Keratinocyte (primary cell): ENCODE results near the gene SLC39A10.

Source experiments
- CTCF ChIP-seq, 3 experiments: IDR thresholded peaks in 1 of 3; conservative IDR thresholded peaks in 1 of 3; optimal IDR thresholded peaks in 1 of 3; 2 replicates in 2 of 3; 3 replicates in 1 of 3; pipeline versions ENCODE3 to v1.5.1; 2011; ENCODE audit warnings: low read length in 3 of 3, mild to moderate bottlenecking in 3 of 3, moderate library complexity in 2 of 3, control low read depth in 1 of 3, inconsistent platforms in 1 of 3; ENCODE audit not compliant: insufficient read depth in 2 of 3; ENCODE audit errors: extremely low read depth in 1 of 3
- EZH2 ChIP-seq: IDR thresholded peaks from one replicate; pipeline ENCODE4 v1.6.1; 2012; ENCODE audit warnings: inconsistent platforms, mild to moderate bottlenecking, low read length, moderate library complexity

GRCh38 chr2:195645413-195645812 lies 11.6 kb upstream of the SLC39A10 start:
- TF ChIP-seq CTCF (optimal IDR thresholded peaks at IDR 0.05 in 1 of 3, IDR thresholded peaks at IDR 0.05 in 1 of 3, conservative IDR thresholded peaks at IDR 0.05 in 1 of 3; ENCODE audit: extremely low read depth in 1 of 3, insufficient read depth in 2 of 3, low read length in 3 of 3): no peak
- no peak for TF ChIP-seq EZH2
